H1 (cell line): ENCODE measurements around the gene VSTM2L. TPM values are rescaled to one million over a fixed set of nuclear protein-coding genes. Genes with fewer than 3 reads are reported as not detected.

Experiments used
- E2F6 ChIP-seq: IDR thresholded peaks from 2 replicates; pipeline ENCODE4 v1.6.1; 2012; ENCODE audit warnings: inconsistent platforms
- KDM1A ChIP-seq: fragments of 200-600, 300-600 bp; sonication (generic); IDR thresholded peaks from 2 replicates; pipeline ENCODE4 v1.7.1; 2016; ENCODE audit warnings: mild to moderate bottlenecking, low read length, borderline replicate concordance
- SP1 ChIP-seq: IDR thresholded peaks from 2 replicates; pipeline ENCODE4 v1.6.1; 2011; ENCODE audit warnings: low read depth, low read length
- polyA plus RNA-seq, 7 experiments: library from polyadenylated mRNA; depleted of rRNA in 3 of 7; stranded (reverse) in 5 of 7; unstranded in 2 of 7; fragments of >200 nt in 5 of 7; fragments of 200-250 nt in 2 of 7; gene quantifications; 1 replicate in 5 of 7; 2 replicates in 1 of 7; 4 replicates in 1 of 7; pipeline versions ENCODE4 v1.2.1 to v1.2.3, GENCODE V29; 2011 to 2013; ENCODE audit warnings: missing spikeins in 2 of 7, mixed read lengths in 2 of 7
- total RNA-seq: library from RNA; stranded (reverse); fragmentation: NEBNext Ultra II Directional; extraction: Animal tissue kit (Norgen Biotek cat#: 25700); gene quantifications from 2 replicates; pipeline ENCODE4 v1.2.1, GENCODE V29; 2021

Gene VSTM2L
- total and polyA plus RNA-seq, 2 of the 8 experiments (the other 6 are each of a cell fraction or from before 2014, with no cell fraction given): 1.3 to 3.2 TPM

DNA sequence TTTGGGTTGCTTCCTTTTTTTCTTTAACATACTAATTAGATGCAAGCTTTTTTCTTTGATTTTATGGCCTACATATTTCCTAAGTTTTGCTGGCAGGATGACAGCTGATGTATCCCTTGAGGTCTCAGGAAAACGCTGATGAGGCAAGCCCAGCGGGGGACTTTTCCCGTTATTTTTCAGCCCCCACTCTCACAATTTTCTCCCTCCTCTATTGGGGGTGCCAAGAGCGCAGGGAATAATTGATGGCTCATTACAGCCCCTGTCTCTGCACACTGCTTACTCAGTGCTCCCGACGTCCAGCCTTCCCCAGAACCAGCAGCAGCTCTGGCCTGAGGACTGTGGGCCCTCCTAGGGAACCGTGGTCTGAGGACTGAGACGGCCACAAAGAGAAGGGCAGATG, 38.6 kb upstream of the VSTM2L start (continued):
- no peak for TF ChIP-seq SP1
- no peak for TF ChIP-seq E2F6
- TF ChIP-seq KDM1A: no peak
